ENCODE results near the gene OR4D11. TPM values are rescaled to one million over a fixed set of nuclear protein-coding genes. Genes with fewer than 3 reads are reported as not detected.

The OR4D11 gene
- total and polyA plus RNA-seq, 2 of the 13 experiments (the other 11 are each of a cell fraction or from before 2014, with no cell fraction given): not detected

GRCh38 chr11:59511675-59512074 is 8.3 kb downstream of the OR4D11 start:
- H3K4me2 ChIP-seq (ENCODE audit: low read depth, low read length): no peak overlapping the region
- H3K27ac ChIP-seq (ENCODE audit: extremely low read length, insufficient read depth, low read length): no peak overlapping the region
- ChIA-PET POLR2A (no interaction called here), CTCF (ENCODE audit: low intra/inter-chr PET ratio, low total read pairs) (no interaction called here)
- in situ Hi-C loops (cut with HindIII; ENCODE audit: extremely low pct_ligation_motif_present, low pct_unique_long_range_greater_than_20kb) (no loop called here), intact Hi-C loops (cut with micrococcal nuclease; ENCODE audit: unreplicated experiment) (no loop called here)
- FAIRE-seq (no peak), ATAC-seq (no peak), DNase-seq (ENCODE audit: low spot score) (no peak)
- H2AFZ ChIP-seq (ENCODE audit: low read length): no peak overlapping the region
- no peaks in the 10 kb centered on the region for H3K4me1 ChIP-seq (ENCODE audit: insufficient read depth, low read length)
- no peak overlapping the region for H3K9ac ChIP-seq (ENCODE audit: insufficient read depth, low read depth, low read length)
- H3K27me3 ChIP-seq (ENCODE audit: control insufficient read depth in 1 of 2, insufficient read depth in 2 of 2, low read length in 2 of 2): peaks cover 0 to 3% of the 10 kb centered on the region in 2 experiments; a peak in 1 of 5 replicates
- no peak overlapping the region for H3K4me3 ChIP-seq (replicated peaks in 1 of 3; ENCODE audit: insufficient read depth in 1 of 3, low read depth in 2 of 3, low read length in 3 of 3)
- 0% methylated on average over 1 of the region's 1 CpG for WGBS (ENCODE audit: low lambda C conversion rate)
- no peaks in the 10 kb centered on the region for H3K9me3 ChIP-seq (ENCODE audit: low read length)
- H3K36me3 ChIP-seq (replicated peaks in 1 of 2; ENCODE audit: control insufficient read depth in 1 of 2, insufficient read depth in 2 of 2, low read length in 2 of 2): no peaks in the 10 kb centered on the region
- no TSS peak for BruUV-seq (replicated peaks)
- H4K20me1 ChIP-seq (ENCODE audit: insufficient read depth, low read length): no peaks in the 10 kb centered on the region
- H3K79me2 ChIP-seq (ENCODE audit: insufficient read depth, low read length): no peaks in the 10 kb centered on the region
- TF ChIP-seq ZNF577 (CRISPR knock-in tag; IDR thresholded peaks at IDR 0.05; ENCODE audit: borderline replicate concordance, low read depth) (no peak), TCF7L2 (IDR thresholded peaks at IDR 0.05; ENCODE audit: low read depth, low read length) (no peak), ATF7 (IDR thresholded peaks at IDR 0.05) (peak; percentile 73), ATF7 (CRISPR knock-in tag; IDR thresholded peaks at IDR 0.05) (no peak), ZNF646 (CRISPR knock-in tag; IDR thresholded peaks at IDR 0.05) (no peak), ZKSCAN1 (IDR thresholded peaks at IDR 0.05; ENCODE audit: low read length) (no peak), ZNF230 (CRISPR knock-in tag; IDR thresholded peaks at IDR 0.05) (no peak), SMARCE1 (IDR thresholded peaks at IDR 0.05; ENCODE audit: borderline replicate concordance) (no peak), SYNCRIP (IDR thresholded peaks at IDR 0.05; ENCODE audit: insufficient read depth, low read depth, low read length) (no peak), ZNF713 (CRISPR knock-in tag; IDR thresholded peaks at IDR 0.05) (no peak), CREB1 (IDR thresholded peaks at IDR 0.05) (peak; percentile 92), CREB1 (CRISPR knock-in tag; IDR thresholded peaks at IDR 0.05) (no peak)
- TF ChIP-seq, protein P1, sequence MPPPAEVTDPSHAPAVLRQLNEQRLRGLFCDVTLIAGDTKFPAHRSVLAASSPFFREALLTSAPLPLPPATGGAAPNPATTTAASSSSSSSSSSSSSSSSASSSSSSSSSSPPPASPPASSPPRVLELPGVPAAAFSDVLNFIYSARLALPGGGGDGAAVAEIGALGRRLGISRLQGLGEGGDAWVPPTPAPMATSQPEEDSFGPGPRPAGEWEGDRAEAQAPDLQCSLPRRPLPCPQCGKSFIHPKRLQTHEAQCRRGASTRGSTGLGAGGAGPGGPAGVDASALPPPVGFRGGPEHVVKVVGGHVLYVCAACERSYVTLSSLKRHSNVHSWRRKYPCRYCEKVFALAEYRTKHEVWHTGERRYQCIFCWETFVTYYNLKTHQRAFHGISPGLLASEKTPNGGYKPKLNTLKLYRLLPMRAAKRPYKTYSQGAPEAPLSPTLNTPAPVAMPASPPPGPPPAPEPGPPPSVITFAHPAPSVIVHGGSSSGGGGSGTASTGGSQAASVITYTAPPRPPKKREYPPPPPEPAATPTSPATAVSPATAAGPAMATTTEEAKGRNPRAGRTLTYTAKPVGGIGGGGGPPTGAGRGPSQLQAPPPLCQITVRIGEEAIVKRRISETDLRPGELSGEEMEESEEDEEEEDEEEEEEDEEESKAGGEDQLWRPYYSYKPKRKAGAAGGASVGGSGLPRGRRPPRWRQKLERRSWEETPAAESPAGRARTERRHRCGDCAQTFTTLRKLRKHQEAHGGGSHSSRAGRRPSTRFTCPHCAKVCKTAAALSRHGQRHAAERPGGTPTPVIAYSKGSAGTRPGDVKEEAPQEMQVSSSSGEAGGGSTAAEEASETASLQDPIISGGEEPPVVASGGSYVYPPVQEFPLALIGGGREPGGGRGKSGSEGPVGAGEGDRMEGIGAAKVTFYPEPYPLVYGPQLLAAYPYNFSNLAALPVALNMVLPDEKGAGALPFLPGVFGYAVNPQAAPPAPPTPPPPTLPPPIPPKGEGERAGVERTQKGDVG (CRISPR knock-in tag; IDR thresholded peaks at IDR 0.05; ENCODE audit: borderline replicate concordance): no peak
- TF ChIP-seq, protein P2, sequence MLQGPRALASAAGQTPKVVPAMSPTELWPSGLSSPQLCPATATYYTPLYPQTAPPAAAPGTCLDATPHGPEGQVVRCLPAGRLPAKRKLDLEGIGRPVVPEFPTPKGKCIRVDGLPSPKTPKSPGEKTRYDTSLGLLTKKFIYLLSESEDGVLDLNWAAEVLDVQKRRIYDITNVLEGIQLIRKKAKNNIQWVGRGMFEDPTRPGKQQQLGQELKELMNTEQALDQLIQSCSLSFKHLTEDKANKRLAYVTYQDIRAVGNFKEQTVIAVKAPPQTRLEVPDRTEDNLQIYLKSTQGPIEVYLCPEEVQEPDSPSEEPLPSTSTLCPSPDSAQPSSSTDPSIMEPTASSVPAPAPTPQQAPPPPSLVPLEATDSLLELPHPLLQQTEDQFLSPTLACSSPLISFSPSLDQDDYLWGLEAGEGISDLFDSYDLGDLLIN (CRISPR knock-in tag; IDR thresholded peaks at IDR 0.05; ENCODE audit: borderline replicate concordance): no peak
